Measurements from ENCODE around the gene TSPAN31.
A peak's percentile ranks its signal among the peaks of the same experiment; 100 is the strongest.
"Not testable (repeated sequence)": the region's sequence is repeated elsewhere in the genome, so short reads cannot be mapped to it uniquely, and the experiment has no call there.

Gene TSPAN31

DNA sequence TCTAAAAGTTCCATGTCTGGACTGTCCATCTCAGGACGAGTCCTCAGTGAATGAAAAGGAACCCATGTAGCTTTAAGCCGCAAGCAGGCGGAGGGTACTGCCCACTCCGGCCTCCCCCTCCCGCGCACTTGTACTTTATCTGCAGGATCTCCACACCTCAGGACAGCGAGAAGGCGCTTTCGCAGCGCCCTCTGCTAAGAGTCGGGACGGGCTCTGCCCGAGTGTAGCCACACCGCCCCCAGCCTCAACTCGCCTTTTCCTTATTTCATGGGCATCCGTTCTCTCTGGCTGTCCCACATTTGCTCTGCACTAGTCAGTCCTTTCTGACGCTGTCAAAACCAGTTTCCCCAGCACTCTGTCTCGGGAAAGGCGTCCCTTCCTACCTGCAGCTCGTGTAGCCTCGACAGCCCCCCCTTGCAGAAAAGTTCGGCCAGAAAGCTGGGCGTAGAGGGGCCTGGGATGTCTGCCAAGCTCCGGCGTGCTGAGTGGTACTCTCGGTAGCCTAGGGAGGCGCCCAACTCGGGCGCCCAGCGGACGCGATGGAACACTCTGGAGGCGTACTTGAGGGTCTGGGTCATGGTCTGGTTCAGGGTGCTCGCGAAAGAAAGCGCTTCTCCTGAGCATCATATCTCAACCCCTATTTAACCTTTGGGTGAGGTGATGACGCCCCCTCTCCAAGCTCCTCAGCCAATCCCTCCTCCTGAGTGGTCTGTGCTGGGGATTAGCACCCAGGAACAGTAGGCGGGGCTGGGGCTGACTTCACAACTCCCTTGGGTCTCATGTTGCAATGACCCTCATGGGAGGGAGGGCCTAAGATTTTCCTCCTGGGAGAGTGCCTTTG lies 21.8 kb downstream of the TSPAN31 start, which contains the start of gene CYP27B1:
TSS of gene CYP27B1 (minus strand) at position 615 of the 841 bp plus-strand sequence. CDS start at position 578, 37 bp downstream.
- no peak for DNase-seq (ENCODE audit: low read depth in 2 of 2)

GRCh38 chr12:57767305-57767698 lies 22.5 kb downstream of the TSPAN31 start:
- DNase-seq (ENCODE audit: low read depth in 2 of 2): no peak

- DNase-seq (ENCODE audit: low read depth in 2 of 2): no peak
These were observed 23.0 kb downstream of the TSPAN31 start for GRCh38 chr12:57767876-57768275.

DNA sequence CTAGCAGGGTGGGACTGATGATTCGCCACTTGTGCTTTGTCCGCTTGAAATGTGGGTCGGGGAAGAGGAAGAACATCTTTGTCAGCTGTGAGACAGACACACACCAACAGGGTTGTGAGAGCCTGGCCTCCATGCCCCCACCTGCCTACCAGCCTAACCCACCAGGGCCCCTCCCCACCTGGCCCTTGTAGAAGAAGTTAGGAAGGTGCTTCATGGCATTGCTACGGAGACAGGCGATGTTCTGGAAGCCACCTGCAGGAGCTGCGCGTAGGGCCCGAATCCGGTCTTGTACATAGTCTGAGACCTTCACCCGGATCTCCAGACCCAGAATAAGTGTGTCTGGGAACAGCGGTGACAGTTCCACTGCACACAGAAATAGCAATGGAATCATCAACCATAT lies 24.8 kb downstream of the TSPAN31 start:
- DNase-seq (ENCODE audit: low read depth in 2 of 2): no peak

DNA sequence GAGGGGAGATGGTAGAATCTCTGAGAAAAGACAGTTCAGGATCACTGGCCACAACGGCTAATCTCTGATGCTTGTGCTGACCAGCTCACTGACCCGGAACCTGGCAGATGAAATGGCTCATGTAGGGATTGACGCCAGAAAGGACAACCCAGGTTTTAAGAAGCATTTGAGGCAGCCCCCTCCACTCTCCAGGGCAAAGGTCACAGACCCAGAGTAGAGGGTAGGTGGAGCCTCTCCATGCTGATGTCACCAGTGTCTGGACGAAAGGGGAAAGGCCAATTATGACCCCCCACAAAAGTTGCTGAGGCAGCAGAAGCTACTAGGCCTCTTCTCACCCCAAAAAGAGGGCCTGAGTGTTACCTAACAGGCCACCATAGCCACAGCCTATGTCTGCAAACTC lies 25.9 kb downstream of the TSPAN31 start:
- no peak for DNase-seq (ENCODE audit: low read depth in 2 of 2)

- DNase-seq (ENCODE audit: low read depth in 2 of 2): peak in 1 of 2 donors; percentile 41
These were observed 26.5 kb downstream of the TSPAN31 start for GRCh38 chr12:57771236-57771872.

- DNase-seq (ENCODE audit: low read depth in 2 of 2): peak; percentile 66 to 69
These were observed 27.1 kb downstream of the TSPAN31 start, which contains the start of gene METTL1 for GRCh38 chr12:57771873-57772428. Gene METTL1 (minus strand): TSS chr12:57772105. CDS start chr12:57772083, 22 bp downstream.

- DNase-seq (ENCODE audit: low read depth in 2 of 2): no peak
These were observed 27.8 kb downstream of the TSPAN31 start, which contains the start of gene EEF1AKMT3 for GRCh38 chr12:57772429-57773322. Gene EEF1AKMT3 (plus strand): TSS chr12:57772614. CDS start chr12:57772725, 111 bp downstream.

- DNase-seq (ENCODE audit: low read depth in 2 of 2): not testable (repeated sequence)
These were observed 29.8 kb downstream of the TSPAN31 start for GRCh38 chr12:57774634-57775033.

DNA sequence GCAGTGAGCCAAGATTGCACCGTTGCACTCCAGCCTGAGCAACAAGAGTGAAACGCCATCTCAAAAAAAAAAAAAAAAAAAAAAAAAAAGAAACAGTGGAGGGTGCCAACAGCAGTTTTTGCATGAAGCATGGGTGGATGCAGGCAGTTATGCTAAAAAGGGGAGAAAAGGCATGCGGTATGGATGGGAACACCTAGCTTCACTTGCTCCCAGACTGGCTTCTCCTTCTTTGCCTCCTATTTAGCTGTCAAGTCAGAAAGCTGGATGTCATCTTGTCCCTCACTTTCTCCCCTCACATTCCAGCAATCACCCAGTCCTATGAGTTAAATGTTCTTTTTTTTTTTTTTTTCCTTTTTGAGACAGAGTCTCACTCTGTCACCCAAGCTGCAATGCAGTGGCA lies 30.2 kb downstream of the TSPAN31 start:
- no peak for DNase-seq (ENCODE audit: low read depth in 2 of 2)

- no peak for DNase-seq (ENCODE audit: low read depth in 2 of 2)
These were observed 30.9 kb downstream of the TSPAN31 start for GRCh38 chr12:57775563-57776246.

DNA sequence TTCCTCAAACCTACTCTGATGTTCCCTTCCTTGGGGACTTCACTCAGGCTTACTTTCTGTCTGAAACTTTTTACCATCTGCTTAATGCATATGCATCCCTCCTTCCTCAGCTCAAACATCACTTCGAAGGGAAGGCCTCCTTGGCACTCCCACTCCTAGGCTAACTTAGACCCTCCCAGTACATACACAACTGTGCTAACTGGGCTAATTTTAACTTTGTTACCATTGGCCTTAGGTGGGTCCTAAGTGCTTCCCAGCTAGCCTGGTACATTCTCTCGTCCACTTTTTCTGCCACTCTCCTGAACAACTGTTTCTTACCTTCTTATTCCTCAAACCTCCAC lies 31.4 kb downstream of the TSPAN31 start:
- no peak for DNase-seq (ENCODE audit: low read depth in 2 of 2)

DNA sequence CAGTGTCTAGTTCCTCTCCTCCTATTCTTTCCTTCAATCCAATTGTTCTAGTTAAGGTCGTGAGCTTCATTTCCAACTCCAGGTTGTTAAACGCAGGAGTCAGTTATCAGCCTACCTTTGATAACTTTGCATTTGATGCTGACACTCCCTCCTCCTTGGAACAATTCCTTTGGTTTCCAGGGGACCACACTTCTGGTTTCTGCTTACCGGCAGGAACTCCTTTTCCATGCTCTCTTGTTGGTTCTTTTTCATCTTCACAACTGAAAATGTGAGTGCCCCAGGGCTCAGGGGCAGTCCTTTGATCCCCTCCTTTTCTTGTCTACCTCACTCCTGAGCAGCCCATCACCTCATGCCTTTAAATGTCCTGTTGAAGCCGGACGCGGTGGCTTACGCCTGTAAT lies 32.5 kb downstream of the TSPAN31 start:
- no peak for DNase-seq (ENCODE audit: low read depth in 2 of 2)

DNA sequence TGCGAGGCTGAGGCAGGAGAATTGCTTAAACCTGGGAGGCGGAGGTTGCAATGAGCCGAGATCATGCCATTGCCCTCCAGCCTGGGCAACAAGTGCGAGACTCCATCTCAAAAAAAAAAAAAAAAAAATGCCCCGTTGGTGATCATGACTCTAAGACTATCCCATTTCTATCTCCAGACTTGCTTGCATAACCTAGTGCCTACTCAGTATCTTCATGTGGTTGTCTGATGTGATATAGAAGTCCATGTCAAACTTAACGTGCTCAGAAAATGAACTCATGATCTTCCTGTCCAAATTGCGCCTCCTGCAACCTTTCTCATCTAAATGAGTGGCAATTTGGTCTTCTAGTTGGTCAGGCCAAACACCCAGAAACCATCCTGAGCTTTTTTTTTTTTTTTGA lies 33.1 kb downstream of the TSPAN31 start:
- no peak for DNase-seq (ENCODE audit: low read depth in 2 of 2)

DNA sequence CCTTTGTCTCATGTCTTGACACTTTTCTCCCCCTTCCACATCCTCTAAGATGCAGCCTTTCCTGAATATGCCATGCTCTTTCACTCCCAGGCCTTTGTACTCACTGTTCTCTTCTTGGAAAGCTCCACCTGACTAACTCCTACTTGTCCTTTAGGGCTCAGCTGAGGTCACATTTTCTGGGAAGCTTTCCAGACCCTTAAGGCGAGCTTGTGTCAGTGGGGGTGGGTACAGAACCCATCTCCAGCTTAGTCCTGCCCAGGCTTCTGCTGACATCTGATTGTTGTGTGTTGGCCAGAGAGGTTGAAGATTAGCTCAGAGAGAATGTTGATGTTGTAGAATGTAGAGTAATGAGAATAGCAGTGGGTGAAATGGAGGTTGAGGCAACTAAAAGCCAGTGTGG lies 34.9 kb downstream of the TSPAN31 start:
- DNase-seq (ENCODE audit: low read depth in 2 of 2): no peak

DNA sequence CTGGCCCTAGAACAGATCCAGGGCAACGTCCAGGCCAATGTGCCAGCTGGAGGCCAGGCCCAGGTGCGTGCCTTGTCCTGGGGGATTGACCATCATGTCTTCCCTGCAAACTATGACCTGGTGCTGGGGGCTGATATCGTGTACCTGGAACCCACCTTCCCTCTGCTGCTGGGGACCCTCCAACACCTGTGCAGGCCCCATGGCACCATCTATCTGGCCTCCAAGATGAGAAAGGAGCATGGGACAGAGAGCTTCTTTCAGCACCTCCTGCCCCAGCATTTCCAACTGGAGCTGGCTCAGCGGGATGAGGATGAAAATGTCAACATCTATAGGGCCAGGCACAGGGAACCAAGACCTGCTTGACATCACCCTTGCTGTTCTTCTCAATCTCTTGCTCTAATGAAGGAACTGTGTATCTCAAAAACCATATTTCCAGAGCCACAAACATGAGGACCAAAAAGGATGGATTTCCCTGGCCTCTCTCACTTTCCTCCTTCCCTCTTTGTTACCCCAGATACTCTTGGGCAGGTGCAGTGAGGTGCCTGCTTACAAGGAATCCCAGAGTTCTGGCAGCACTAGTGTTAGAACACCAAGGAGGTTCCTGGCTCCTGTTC lies 35.6 kb downstream of the TSPAN31 start:
- DNase-seq (ENCODE audit: low read depth in 2 of 2): no peak

DNA sequence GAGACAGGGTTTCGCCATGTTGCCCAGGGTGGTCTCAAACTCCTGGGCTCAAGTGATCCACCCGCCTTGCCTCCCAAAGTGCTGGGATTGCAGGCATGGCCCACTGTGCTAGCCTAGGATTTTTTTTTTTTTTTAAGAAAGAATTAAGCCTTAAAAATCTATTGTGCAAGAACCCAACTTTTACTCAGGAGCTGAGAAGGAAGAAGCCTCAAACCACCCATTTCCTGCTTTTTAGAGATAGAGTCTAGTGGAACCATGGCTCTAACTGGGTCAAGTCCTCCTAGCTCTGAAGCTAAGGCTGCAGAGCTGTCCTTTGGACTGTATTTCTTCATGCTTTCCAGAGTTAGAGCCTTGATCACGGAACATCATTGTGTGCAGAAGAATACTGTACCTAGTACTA lies 36.4 kb downstream of the TSPAN31 start:
- DNase-seq (ENCODE audit: low read depth in 2 of 2): no peak

DNA sequence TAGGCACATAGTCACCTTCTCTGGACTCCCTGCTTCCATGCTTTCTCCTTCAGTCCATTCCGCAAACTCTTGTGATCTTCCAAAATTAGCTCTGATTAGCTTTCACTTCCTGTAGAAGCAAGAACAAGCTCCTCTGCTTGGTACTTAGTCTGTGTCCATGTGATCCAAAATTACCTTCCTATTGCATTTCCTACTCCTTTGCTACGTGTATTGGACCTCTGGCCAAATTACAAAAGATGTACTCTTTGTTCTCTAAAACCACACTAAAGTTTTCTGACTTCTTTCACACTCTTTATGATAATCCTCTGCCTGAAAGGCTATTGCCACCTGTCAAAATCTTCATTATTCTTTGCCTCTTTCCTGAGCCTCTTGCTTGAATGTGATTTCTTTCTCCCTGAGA lies 37.0 kb downstream of the TSPAN31 start:
- DNase-seq (ENCODE audit: low read depth in 2 of 2): no peak

DNA sequence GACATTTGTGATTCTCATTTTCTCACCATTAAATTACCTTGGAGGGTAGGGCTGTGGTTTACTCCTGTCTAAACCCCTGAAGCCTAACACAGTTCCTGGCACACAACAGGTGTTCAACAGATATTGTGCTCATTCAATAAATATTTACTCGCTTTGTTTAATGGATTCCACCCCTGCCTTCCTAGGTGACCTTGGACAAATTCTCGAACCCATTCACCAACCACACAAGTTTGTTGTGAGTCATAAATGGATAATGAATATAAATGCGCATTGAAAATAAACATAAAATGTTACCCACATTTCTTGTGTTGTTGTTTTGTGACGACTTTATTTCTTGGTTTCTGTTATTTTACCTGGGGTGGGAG lies 37.4 kb downstream of the TSPAN31 start:
- DNase-seq (ENCODE audit: low read depth in 2 of 2): no peak

DNA sequence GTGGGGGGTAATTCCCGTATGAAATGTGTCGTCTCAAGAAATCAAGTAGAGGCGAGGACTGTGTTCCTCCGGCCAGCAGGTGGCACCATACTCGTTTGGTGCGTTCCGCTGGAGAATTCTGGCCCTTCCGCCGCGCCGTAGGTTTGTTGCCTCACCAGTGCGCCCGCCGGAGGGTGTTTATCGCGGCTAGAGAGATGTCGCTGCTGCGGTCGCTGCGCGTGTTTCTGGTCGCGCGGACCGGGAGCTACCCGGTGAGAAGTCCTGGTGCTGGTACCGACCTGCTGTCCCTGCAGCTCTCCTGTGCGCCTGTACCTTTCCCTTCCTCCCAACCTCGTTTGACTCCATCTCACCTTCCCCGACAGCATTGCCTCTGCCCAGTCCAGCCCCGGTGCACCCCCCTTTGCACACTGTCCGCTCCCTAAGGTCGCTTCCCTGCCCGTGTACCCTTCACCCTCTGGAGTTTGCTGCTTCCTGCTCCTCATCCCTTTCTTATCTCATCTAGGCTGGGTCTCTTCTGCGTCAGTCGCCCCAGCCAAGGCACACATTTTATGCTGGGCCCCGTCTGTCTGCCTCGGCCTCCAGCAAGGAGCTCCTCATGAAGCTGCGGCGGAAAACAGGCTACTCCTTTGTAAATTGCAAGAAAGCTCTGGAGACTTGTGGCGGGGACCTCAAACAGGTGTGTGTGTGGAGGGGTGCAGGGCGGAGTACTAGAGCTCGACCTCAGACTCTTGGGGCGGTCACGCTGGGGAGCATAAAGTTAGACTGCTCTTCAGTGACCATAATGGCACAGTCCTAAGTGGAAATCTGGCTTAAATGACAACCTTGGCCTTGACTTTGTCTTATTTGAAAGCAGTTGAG lies 38.0 kb downstream of the TSPAN31 start, which contains the start of gene TSFM:
TSS of gene TSFM (plus strand) at position 180 of the 858 bp plus-strand sequence. CDS start at position 195, 15 bp downstream.
- peak; percentile 94 to 97 for DNase-seq (ENCODE audit: low read depth in 2 of 2)
